ENCODE data around the gene TNF. TPM values are rescaled to one million over a fixed set of nuclear protein-coding genes. Genes with fewer than 3 reads are reported as not detected.

The TNF gene
- total RNA-seq, 1 donor from 2014 or later = not detected

- Histone ChIP-seq H3K4me1 (peaks cover 60% of the 10 kb centered on the region), H3K27ac (no peak overlapping the region), H3K4me3 (no peak overlapping the region), H3K27me3 (no peaks in the 10 kb centered on the region), H3K9me3 (no peaks in the 10 kb centered on the region), H3K36me3 (peaks cover 0 to 13% of the 10 kb centered on the region in 2 donors)
- no peak for DNase-seq (ENCODE audit: extremely low spot score in 2 of 2)
- no peak for TF ChIP-seq CTCF (IDR thresholded peaks at IDR 0.05)
- TF ChIP-seq POLR2AphosphoS5 (IDR thresholded peaks at IDR 0.05; ENCODE audit: insufficient read depth in 1 of 2, low read depth in 1 of 2) = no peak
- no peak for TF ChIP-seq POLR2A (IDR thresholded peaks at IDR 0.05)
- intact Hi-C loops (cut with DNase I) = no loop called here
Observed at GRCh38 chr6:31543639-31544038, 31.7 kb upstream of the TNF start.

- no peaks in the 10 kb centered on the region for H3K27me3 ChIP-seq
- TF ChIP-seq POLR2AphosphoS5 (IDR thresholded peaks at IDR 0.05; ENCODE audit: insufficient read depth in 1 of 2, low read depth in 1 of 2) (no peak), POLR2A (IDR thresholded peaks at IDR 0.05) (no peak), CTCF (IDR thresholded peaks at IDR 0.05) (no peak)
- no peaks in the 10 kb centered on the region for H3K9me3 ChIP-seq
- no peak for DNase-seq (ENCODE audit: extremely low spot score in 2 of 2)
- peaks cover 0 to 8% of the 10 kb centered on the region in 2 donors for H3K36me3 ChIP-seq
- H3K27ac ChIP-seq = no peak overlapping the region
- no peak overlapping the region for H3K4me3 ChIP-seq
- peaks cover 54% of the 10 kb centered on the region for H3K4me1 ChIP-seq
- intact Hi-C loops (cut with DNase I) = no loop called here
Observed at GRCh38 chr6:31544676-31545075, 30.7 kb upstream of the TNF start.

- DNase-seq (ENCODE audit: extremely low spot score in 2 of 2) = no peak
- intact Hi-C loops (cut with DNase I) = no loop called here
- Histone ChIP-seq H3K36me3 (peaks cover 0 to 6% of the 10 kb centered on the region in 2 donors), H3K9me3 (no peaks in the 10 kb centered on the region), H3K27ac (no peak overlapping the region), H3K27me3 (no peaks in the 10 kb centered on the region), H3K4me3 (no peak overlapping the region), H3K4me1 (peaks cover 48% of the 10 kb centered on the region)
- TF ChIP-seq POLR2AphosphoS5 (IDR thresholded peaks at IDR 0.05; ENCODE audit: insufficient read depth in 1 of 2, low read depth in 1 of 2) = no peak
- no peak for TF ChIP-seq POLR2A (IDR thresholded peaks at IDR 0.05)
- TF ChIP-seq CTCF (IDR thresholded peaks at IDR 0.05) = no peak
Observed at GRCh38 chr6:31545291-31545690, 30.1 kb upstream of the TNF start.

- intact Hi-C loops (cut with DNase I) = loop anchor here (2.0 kb wide), 1 partner anchor 52 kb away; no protein-coding TSS in a partner anchor
- H3K4me1 ChIP-seq = peaks cover 40% of the 10 kb centered on the region
- peak within 1 kb of the TSS; percentile 36 to 46 for H3K4me3 ChIP-seq
- DNase-seq (ENCODE audit: extremely low spot score in 2 of 2) = peak in 1 of 2 donors; percentile 98
- no peaks in the 10 kb centered on the region for H3K27me3 ChIP-seq
- H3K36me3 ChIP-seq = peaks cover 0 to 6% of the 10 kb centered on the region in 2 donors
- no peaks in the 10 kb centered on the region for H3K9me3 ChIP-seq
- H3K27ac ChIP-seq = peak within 1 kb of the TSS; percentile 83
- TF ChIP-seq POLR2AphosphoS5 (IDR thresholded peaks at IDR 0.05; ENCODE audit: insufficient read depth in 1 of 2, low read depth in 1 of 2) = peak in 1 of 2 donors; percentile 78
- no peak for TF ChIP-seq POLR2A (IDR thresholded peaks at IDR 0.05)
- peak; percentile 97 to 99 (median 99) for TF ChIP-seq CTCF (IDR thresholded peaks at IDR 0.05)
Observed at GRCh38 chr6:31546339-31546957, 28.9 kb upstream of the TNF start, which contains the start of gene ATP6V1G2. ATP6V1G2 (minus strand) TSS chr6:31546608; CDS start chr6:31546559, 49 bp downstream.
